Stimulated activated naive CD8-positive, alpha-beta T cell treated with anti-CD3 and anti-CD28 coated beads, Interleukin-15, Interleukin-2, amounts not matched to agents 100 U/mL and 50 U/mL, for 24 hours (primary cell): ENCODE results near the gene BTBD6.
A peak's percentile ranks its signal among the peaks of the same experiment; 100 is the strongest.
"Not testable (repeated sequence)": the region's sequence is repeated elsewhere in the genome, so short reads cannot be mapped to it uniquely, and the experiment has no call there.

Experiments
- ATAC-seq: fragments of 150-1000 bp; cut with Tn5 transposase; one replicate; pipeline ENCODE4 v1.10.0; 2021
- DNase-seq: peaks from one replicate; pipeline ENCODE4 v3.0.0; 2021

Gene BTBD6

DNA sequence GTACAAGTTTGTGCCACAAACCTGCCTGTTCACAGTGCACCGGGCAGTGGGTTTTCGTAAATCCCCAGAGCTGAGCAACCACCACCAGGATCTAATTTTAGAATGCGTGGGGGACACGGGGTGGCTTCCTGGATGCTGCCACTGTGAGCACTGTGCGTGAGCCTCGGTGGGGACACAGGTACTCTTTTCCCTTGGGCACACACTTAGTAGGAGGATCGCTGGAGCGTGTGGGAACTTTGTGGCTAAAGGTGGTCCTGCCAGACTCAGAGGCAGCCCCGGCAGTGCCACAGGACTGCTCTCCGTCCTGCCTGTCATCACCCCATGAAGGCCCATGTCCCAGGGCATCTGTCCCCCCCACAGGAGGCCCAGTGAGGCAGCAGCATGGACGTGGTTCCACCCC is 21.1 kb downstream of the BTBD6 start:
- no peak for DNase-seq
- no peak for ATAC-seq

- DNase-seq (no peak), ATAC-seq (no peak)
These were observed 23.0 kb downstream of the BTBD6 start for GRCh38 chr14:105271224-105271890.

GRCh38 chr14:105272623-105273022 is 24.3 kb downstream of the BTBD6 start:
- ATAC-seq = no peak
- no peak for DNase-seq

- no peak for ATAC-seq
These were observed 24.7 kb downstream of the BTBD6 start for GRCh38 chr14:105273062-105273461.

DNA sequence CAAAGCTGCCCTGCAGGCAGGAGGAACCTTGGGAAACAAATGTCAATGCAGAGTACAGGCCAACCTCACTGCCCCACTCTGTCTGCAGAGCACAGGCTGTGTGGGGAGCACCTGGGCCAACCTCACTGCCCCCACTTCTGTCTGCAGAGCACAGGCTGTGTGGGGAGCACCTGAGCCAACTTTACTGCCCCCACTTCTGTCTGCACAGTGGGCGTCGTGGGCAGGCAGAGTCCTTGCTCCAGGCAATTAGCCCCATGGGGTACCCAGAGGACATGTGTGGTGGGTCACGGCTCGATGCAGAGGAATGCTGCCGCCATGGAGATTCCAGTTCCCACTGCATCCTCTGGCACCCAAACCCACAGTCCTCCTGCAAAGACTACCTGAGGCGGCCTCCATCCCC is 26.3 kb downstream of the BTBD6 start:
- DNase-seq = no peak
- ATAC-seq = no peak

More at GRCh38 chr14:105273062-105273461, 24.7 kb downstream of the BTBD6 start:
- DNase-seq = no peak

DNA sequence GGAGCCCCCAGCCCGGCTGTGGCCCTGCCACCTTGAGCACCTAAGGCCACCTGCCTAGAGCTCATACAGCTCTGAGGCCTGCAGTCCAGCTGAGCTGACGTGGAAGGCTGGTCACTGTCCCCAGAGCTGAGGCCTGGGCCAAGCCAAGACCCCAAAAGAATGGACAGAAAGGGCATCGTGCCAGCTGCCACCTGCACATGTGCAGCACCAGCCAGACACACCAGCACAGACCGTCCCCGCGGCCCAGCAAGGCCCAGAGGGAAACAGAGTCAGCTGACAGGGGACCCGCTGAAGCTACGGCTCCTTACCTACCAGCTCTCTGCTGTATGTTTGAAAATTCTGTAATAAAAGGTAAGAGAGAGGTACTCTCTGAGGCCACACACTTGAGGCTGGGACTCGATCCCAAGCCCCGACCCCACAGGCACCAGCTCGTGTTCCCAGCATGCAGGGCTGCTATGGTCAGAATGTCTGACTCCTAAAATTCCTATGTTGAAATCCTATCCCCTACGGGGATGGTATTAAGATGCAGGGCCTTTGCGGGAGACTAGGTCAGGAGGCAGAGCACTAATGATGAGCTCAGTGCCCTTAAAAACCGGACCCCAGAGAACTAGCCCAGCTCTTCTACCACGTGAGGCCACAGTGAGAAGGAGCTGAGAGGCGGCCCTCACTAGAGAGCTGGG is 27.1 kb downstream of the BTBD6 start:
- DNase-seq (no peak), ATAC-seq (no peak)

DNA sequence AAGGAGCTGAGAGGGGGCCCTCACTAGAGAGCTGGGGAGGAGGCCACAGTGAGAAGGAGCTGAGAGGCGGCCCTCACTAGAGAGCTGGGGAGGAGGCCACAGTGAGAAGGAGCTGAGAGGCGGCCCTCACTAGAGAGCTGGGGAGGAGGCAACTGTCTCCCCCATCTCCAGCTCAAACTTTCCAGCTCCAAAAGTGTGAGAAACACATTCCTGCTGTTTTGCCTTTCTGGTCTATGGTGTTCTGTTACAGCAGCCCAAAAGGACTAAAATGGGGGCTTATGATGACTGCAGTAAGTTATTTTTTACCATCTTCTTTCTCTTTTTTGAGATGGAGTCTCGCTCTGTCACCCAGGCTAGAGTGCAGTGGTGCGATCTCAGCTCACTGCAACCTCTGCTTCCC is 29.1 kb downstream of the BTBD6 start:
- ATAC-seq = not testable (repeated sequence)

GRCh38 chr14:105279642-105280361 is 31.5 kb downstream of the BTBD6 start:
- DNase-seq (no peak), ATAC-seq (no peak)

More for the DNA sequence above, 29.1 kb downstream of the BTBD6 start:
- not testable (repeated sequence) for DNase-seq

DNA sequence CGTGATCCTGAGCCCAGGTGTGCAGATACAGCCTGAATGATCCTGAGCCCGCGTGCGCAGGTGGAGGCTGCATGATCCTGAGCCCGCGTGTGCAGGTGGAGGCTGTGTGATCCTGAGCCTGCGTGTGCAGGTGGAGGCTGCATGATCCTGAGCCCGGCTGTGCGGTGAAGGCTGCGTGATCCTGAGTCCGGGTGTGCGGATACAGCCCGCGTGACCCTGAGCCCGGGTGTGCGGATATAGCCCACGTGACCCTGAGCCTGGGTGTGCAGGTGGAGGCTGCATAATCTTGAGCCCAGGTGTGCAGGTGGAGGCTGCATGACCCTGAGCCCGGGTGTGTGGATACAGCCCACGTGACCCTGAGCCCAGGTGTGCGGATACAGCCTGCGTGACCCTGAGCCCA is 32.2 kb downstream of the BTBD6 start:
- ATAC-seq = no peak
- no peak for DNase-seq

DNA sequence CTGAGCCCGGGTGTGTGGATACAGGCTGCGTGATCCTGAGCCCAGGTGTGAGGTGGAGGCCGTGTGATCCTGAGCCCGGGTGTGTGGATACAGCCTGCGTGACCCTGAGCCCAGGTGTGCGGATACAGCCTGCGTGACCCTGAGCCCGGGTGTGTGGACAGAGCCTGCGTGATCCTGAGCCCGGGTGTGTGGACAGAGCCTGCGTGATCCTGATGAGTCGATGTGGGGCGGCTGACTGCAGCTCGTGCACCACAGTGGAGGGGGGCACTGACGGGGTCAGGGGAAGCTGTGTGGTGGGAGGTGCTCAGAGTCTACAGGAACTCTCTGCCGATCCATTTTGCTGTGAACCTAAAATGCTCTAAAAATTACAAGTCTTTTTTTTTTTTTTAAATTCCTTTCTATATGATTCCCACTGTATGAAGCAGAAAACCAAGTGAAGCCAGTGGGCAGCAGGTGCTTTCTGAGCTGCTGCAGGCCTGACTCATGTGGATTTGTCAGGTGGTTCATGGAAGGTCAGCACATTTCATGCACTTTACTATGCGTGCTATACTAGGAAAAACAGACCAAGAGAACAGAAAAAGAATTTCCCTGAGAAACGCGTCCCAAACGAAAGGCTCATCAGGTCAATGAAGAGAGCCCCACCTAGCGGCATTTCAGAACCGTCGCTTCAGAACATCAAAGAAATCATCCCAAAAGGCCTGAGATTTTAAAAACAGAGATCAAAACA is 33.2 kb downstream of the BTBD6 start:
- DNase-seq = no peak
- ATAC-seq = no peak

GRCh38 chr14:105282098-105282725 is 33.9 kb downstream of the BTBD6 start:
- DNase-seq (no peak), ATAC-seq (no peak)

DNA sequence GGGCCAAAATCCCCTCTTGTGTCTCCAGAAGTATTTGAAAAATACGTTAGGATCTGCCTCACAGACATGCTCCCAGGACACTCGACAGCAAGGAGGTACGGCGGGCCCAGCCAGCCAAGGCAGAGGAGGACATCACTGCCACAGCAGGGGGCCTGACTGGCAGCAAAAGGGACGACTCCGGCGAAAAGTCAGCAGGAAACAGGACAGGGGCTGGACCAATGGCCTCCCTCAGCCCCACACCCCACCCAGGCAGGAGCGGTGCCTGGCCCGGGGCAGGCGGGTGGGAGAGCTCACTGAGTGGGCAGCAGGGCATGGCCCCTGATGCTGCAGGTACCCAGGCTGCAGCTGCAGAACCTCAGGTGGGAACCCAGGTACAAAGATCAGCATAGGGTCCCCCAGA is 34.7 kb downstream of the BTBD6 start:
- ATAC-seq (no peak), DNase-seq (no peak)

DNA sequence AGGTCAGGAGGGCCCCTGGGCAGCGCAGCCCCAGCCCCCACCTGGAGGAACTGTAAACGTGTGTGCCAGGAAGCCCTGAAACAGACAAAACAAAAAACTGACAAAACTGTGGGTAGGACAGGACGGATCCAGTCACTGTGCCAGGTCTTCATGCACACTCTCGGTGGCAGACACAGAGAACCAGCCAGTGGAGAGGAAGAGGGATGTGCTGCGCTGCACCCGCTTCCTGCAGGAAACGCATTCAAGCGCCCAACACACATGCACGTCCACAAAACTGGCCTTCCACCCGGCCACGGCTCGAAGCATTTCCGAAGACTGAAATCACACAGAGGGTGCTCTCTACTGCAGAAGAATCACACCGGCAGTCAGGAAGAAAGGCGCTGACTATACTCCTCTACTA is 35.6 kb downstream of the BTBD6 start:
- DNase-seq (no peak), ATAC-seq (no peak)

- ATAC-seq (no peak), DNase-seq (no peak)
These were observed 36.8 kb downstream of the BTBD6 start for GRCh38 chr14:105285174-105285573.

DNA sequence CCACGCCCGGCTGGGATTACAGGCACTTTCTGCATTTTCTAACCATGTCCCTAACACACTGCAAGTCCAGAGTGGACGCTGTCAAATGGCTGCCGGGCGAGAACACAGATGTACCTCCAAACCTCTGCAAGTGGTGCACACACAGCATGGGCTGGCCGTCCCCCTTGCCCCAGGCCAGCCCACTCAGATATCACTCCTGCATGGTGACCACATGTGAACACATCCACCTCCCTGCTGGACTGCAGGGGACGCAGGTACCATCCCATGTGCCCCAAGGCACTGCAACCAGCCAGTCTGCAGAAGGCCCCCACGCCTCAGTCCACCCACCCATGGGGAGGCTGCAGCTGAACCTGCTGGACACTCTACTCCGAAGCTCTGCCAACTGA is 38.4 kb downstream of the BTBD6 start:
- no peak for ATAC-seq
- DNase-seq = no peak

- no peak for ATAC-seq
These were observed 39.1 kb downstream of the BTBD6 start for GRCh38 chr14:105287249-105288102.

DNA sequence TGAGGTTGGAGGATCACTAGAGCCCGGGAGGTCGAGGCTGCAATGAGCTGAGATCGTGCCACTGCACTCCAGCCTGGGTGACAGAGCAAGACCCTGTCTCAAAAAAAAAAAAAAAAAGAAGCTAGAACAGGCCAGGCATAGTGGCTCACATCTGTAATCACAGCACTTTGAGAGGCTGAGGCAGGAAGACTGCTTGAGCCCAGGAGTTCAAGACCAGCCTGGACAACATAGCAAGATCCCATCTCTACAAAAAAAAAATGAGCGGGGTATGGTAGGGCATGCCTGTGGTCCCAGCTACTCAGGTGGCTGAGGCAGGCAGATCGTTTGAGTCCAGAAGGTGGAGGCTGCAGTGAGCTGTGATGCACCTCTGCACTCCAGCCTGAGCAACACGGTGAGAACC is 40.6 kb downstream of the BTBD6 start:
- ATAC-seq, DNase-seq: not testable (repeated sequence)

More at GRCh38 chr14:105287249-105288102, 39.1 kb downstream of the BTBD6 start:
- no peak for DNase-seq

DNA sequence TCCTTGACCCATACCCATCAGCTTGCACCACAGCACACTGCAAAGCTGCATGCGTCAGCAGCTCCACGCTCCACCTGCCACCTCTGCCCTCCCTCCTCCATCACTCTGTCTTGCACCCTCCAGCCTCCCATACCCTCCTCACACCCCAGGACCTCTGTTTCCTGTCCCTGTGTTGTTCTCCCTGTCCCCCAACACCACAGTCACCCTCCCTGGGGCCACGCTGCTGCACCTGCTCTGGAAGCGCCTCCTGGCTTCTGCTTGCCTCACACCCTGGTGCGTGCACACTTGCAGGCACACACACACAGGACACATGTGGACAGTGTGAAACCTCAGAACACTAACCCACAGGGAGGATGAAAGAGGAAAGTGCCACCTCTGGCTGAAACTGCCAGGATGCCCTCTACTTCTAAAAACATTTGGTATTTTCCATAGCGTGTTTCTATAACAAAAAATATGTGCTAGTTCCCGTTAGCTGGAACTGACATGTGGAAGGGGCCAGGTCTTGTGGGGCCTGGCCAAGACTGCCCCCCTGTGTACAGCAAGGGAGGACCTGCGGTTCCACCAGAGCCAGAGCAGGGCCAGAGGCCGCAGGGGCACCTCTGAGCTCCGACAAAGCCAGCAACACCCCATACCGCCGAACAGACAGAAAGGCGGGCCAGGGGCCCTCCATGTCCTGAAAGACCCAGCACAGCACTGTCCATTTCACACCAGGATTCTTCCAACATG is 42.5 kb downstream of the BTBD6 start:
- ATAC-seq = peak; percentile 7
- no peak for DNase-seq

DNA sequence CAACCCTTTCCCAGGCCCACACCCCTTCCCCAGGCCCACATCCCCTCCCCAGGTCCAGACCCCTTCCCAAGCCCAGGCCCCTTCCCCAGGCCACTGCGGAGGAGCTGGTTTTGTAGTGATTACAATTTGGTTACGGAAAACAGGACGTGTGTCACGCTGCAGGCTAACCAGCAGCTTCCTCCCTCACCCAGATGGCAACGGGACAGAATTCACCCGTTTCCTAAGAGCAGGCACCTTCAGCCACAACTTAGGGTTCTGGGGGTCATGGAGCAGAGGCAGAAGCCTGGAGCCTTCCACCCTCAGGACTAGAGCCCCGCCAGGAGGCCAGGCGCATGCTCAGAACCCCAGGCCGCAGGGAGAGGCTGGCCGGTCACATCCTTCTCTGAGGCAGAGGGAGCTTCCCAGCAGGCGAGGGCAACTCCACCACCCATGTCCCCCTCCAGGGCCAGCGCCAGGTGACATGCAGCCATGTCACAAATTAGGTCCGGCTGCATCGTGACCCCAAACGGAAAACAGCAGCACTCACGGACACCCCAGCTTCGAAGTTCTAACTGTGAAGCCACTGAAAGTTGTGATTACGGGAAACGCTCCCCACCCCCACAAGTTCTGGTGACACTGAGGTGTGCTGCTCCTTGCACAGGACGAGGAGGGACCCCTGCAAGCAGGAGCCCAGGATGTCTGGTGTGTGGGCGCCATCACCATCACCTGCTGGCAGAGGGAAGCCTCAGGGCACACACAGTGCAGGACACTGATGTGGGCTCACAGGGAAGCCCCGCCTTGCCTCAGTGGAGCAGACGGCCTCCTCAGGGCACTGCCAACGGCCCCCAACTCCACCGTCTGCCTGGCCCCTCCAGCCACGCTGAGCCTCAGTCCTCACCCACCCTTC is 44.7 kb downstream of the BTBD6 start:
- ATAC-seq (peak; percentile 39), DNase-seq (peak; percentile 70)
